RPMI8226 (cell line): ENCODE data around the gene TRIM44.
"Not testable (repeated sequence)": the region's sequence is repeated elsewhere in the genome, so short reads cannot be mapped to it uniquely, and the experiment has no call there.

Experiments used
- DNase-seq: peaks from one replicate; pipeline ENCODE4 v3.0.0-alpha.2; 2015

TRIM44 gene

DNA sequence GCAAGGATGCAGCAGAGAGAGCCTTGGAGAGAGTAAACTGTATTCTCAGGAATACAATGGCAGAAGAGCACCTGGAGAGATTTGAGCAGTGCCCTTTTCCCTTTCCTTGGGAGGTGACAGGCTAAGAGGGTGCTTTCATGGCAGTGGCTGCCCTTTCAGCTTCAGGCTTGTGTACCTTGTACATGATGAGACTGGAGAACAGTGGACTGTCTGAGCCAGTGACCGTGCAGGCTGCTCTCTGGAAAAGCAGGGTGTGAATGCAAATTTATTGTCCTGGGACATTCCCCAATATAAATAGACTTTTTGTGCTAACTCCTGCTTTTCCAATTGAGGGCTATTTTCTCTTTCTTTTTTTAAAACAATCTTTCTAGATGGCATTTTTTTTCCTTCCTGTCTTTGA is 99.3 kb downstream of the TRIM44 start:
- DNase-seq: no peak

DNA sequence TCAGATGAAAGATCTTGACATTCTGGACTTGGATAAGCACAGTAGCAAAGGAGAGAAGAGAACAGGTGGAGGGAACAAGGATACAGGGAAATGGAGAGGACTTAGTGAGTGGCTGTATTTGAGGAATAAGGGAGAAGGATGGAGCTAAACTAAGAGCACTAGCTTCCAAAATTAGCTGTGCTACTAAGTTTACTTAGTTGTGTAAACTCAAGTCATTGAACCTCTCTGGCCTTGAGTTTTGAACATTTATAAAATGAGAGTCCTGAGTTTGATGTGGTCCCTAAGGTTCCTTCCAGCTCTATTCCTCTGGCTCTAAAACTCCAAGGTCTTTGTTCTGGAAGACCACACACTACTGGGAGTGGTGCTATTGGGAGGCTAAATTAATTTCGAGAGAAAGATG is 100.7 kb downstream of the TRIM44 start:
- no peak for DNase-seq

DNA sequence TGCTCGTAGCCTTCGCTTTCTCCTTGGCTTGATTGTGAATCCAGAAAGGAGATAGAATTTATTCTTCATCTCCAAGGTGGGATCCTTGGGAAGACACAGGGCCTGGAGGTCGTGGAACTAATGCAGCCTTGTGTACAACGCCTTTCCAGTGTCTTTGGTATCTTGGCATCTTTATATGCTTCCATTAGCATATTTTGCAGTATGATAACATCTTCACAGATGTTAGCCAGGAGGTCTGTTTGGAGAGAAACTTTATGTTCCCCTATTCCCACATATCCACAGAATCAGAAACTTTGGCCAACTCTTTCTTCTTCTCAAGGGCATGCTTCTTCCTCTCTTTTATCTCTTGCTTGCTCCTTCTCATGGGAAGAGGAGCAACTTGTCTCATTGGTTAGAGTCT is 101.2 kb downstream of the TRIM44 start:
- no peak for DNase-seq

DNA sequence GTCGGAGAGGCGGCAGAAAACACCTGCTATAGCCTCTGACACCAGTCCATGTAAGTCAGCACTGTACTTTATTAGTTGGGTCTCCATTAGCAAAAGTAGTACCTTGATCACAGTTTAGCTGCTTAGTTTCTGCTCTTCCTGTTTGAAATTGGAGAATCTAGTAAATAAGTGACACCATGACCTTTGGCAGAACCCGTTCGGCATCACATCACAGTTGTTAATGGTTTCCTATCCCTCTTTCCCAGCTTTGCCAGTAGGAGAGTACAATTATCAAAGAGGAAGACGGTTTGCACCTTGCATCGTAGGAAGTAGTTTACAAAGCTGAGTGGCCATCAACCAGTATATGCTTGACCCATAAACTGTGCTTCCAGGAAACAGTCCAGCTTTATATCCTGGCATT is 101.8 kb downstream of the TRIM44 start:
- DNase-seq: no peak

DNA sequence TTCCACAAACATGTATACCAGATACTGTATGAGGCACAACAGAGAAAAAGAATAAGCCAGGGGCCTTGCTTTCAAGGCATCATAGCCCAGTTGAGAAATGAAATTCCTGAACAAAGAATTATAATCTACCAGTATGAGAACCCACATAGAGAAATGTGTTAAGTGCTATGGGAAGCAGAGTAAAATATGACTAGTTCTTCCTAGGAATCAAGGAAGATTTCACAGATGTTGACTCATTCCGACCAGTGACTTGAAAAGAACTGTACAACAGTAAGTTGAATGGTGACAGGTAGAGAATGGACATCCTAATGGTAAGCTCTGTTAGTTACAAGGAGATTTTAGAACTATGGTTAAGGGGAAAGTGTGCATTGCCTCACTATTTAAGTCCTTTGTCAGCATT is 102.6 kb downstream of the TRIM44 start:
- DNase-seq: no peak

DNA sequence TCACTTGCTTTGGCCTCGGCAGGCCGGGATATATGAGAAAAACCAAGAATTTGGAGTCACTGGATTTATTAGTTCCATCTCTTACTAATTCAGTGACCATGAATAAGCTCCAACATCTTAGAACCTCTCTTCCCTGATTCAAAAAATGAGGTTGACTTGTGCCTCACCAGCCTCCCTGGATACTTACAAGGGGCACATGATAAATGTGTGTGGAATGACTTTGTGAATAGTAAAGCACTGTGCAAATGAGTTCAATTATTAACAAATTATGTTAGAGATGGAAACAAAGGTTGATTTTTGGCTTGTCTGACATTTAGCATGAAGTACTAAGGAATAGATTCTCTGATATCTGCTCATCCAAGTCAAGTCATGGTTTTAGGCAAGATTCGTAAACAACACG is 104.1 kb downstream of the TRIM44 start:
- no peak for DNase-seq

DNA sequence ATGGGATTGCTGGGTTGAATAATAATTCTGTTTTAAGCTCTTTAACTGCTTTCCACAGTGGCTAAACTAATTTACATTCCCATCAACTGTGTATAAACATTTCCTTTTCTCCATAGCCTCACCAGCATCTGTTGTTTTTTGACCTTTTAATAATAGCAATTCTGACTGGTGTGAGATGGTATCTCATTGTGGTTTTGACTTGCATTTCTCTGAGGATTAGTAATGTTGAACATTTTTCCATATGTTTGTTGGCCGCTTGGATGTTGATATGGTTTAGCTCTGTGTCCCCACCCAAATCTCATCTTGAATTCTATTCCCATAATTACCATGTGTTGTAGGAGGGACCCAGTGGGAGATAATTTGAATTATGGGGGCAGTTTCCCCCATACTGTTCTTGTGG is 107.8 kb downstream of the TRIM44 start:
- not testable (repeated sequence) for DNase-seq

DNA sequence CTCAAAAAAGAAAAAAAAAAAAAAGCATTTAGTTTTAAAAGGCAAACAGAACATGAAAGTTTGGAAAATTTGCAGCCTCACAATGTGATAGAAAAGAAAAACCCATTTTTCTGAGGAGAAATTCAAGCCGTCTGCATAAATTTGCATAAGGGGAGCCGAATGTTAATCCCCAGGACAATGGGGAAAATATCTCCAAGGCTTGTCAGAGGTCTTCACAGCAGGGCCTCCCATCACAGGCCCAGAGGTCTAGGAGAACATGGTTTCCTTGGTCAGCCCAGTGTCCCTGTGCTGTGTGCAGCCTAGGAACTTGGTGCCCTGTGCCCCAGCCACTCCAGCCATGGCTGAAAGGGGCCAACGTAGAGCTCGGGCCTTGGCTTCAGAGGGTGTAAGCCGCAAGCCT is 109.1 kb downstream of the TRIM44 start:
- DNase-seq: no peak

DNA sequence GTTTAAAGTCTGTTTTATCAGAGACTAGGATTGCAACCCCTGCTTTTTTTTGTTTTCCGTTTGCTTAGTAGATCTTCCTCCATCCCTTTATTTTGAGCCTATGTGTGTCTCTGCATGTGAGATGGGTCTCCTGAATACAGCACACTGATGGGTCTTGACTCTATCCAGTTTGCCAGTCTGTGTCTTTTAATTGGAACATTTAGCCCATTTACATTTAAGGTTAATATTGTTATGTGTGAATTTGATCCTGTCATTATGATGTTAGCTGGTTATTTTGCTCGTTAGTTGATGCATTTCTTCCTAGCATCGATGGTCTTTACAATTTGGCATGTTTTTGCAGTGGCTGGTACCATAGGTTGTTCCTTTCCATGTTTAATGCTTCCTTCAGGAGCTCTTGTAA is 114.7 kb downstream of the TRIM44 start:
- not testable (repeated sequence) for DNase-seq

DNA sequence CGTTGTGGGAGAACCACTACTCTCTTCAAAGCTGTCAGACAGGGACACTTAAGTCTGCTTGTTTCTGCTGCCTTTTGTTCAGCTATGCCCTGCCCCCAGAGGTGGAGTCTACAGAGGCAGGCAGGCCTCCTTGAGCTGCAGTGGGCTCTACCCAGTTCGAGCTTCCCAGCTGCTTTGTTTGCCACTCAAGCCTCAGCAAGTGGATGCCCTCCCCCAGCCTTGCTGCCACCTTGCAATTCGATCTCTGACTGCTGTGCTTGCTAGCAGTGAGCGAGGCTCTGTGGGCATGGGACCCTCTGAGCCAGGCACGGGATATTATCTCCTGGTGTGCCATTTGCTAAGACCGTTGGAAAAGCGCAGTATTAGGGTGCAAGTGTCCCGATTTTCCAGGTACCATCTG is 116.4 kb downstream of the TRIM44 start:
- DNase-seq: not testable (repeated sequence)

DNA sequence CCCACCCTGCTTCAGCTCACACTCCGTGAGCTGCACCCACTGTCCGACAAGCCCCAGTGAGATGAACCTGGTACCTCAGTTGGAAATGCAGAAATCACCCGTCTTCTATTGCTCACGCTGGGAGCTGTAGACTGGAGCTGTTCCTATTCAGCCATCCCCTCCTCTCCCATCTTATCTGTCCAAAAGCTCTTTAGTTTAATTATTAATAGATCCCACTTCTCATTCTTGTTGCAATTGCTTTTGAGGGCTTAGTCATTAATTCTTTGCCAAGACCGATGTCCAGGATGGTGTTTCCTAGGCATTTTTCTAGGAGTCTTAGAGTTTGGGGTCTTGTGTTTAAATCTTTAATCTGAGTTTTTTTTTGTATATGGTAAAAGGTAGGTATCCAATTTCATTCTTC is 116.8 kb downstream of the TRIM44 start:
- no peak for DNase-seq

DNA sequence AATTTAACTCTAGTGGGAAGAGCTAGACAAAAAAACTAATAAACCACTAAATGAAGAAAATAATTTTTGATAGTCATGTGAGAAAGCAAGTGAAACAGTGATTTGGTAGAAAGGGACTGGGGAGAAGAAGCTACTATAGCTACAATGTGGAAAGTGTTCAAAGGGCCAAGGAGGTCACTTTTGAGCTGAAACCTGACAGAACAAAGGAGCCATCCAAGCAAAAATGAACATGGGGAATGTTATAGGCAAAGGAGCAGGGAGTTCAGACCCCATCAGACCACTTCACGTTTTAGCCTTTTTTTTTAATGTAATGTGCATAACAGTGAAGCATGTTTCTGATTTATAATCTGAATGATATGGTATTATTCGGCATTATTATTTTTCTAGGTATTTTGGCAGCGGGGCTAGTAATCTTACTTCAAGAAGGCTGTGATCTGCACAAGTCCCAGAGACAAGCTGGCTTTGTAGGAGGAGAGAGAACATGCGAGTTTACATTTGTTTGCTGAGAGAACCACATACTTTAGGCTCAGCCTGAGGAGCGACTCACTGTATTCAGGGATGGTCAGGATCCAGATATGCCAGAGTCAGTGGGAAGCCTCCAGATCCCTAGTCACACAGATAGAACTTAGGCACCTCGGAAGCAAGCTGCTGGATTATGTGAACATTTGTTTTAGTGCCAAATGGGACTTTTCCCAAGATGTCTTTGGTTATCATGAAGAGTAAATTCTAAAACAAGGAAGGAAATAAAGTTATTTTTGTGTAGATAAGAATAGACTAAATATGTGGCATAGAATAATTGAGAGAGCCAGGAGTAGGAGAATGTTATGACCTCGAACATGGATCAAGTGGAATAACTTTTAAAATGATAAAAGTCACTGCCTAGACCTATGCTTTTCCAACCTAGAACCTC is 118.6 kb downstream of the TRIM44 start:
- DNase-seq: no peak

DNA sequence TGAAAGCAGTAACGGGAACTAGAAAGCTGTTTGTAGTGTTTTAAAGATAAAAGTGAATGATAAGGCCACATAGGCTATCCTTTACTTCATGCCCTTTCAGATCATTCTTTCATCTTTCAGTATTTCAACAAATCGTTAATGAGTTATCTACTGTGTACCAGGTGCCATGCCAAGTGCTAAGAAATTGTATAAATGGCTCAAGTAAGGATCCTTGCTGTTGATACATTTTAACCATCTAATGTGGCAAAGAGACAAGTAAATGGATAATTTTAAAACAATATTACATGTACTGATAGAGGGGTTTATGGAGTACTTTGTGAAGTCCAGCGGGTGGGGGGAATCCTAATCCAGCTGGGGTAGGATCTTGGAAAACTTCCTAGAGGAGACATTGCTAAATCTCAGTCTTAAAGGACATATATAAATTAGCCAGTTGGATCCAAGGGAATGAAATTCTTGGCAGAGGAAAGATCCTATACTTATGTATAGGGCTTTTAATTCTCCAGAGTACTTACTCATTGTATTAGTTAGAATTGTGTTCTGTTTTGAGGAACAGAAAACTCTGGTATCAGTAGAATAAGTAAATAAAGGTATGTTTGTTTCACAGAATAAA is 119.4 kb downstream of the TRIM44 start:
- DNase-seq: no peak

DNA sequence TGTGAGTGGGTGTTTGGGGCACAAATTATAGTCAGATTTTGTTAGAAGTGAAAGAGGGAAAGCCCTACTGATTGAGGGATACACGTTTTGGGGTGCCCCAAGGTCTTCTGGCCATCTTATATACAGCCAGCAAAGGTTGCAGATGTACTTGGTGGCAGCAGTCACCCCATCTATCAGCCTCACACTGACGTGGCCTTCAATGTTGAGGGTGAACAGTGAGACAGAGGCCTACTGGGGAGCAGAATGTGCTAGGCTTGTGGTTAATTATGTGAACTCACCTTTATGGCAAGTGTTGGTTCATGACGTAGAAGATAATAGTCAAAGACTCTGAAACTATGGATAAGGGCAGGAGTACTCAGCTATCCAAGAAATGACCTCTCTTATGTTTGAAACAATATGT is 121.2 kb downstream of the TRIM44 start:
- no peak for DNase-seq

DNA sequence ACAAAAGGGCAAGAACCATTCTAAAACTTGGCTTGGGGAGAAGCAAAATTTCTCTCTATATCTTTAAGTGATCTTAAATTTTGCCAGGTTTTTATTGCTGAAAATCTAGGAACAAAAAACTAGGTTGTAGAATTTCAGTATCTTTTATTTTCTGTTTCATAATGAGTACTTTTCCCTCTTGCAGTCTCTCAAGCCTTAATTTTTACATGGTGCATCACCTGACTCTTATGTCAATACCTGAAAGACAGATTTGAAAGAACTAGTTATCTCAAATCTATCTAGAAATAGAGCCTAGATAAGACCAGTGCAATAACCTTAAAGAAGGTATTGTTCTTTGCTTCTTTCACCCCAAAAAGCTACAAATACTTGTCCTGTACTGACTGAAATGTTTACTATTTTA is 122.1 kb downstream of the TRIM44 start:
- no peak for DNase-seq

DNA sequence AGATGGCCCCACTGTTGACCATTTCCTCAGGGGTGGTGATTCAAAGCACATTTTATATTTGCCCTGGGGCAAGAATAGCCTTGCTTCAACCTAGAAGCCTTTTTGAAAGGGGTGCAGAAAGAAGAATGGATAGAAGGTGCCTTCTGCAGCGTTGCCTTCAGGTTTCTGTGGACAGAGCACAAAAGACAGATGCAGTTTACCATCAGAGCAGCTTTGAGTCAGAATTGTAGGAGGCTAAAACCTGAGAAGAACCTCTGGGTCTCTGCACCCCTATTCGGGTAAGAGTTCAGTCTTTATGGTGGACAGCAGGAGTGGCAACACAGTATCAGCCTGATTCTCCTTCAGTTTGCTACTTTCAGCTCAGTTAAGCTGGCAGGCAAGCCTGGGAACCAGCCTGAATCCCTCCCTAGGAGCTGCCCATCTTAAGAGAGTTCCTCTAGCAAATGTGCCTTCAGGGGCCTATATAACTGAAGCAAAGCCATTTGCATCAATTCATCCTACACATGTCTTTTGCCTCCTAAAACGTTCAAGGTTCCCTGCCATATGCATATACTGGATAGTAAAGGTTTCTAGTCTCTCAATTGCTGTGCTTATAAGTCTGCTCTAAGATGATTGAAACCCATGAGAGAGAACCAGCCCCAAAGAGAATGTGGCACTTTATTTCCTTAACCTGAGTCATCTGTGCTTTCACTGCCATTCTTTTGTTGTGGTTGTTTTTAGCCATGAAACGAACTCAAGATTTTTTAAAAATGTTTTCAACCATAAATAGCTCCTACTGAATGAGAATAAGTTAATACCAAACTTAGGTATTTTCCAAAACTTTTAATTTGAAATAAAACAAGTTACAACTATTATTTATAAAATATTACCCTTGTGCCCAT is 123.0 kb downstream of the TRIM44 start:
- DNase-seq: no peak

DNA sequence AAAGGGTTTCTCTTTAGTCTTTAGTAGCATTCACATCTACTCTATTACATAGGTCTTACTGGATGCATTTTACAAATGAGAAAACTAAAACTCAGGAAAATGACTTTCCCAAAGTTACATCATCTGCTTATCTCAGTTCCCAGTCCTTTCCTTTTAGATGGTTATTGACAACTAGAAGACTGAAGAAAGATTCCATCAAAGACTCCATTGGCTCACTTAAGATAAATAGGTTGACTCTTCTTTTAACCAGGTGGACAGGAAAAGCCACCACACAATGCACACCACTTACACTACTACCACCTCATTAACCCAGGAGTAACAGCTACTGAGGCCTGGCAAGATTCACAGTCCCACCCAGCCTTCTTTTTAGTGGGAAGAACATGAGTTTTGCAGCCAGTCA is 123.6 kb downstream of the TRIM44 start:
- no peak for DNase-seq

DNA sequence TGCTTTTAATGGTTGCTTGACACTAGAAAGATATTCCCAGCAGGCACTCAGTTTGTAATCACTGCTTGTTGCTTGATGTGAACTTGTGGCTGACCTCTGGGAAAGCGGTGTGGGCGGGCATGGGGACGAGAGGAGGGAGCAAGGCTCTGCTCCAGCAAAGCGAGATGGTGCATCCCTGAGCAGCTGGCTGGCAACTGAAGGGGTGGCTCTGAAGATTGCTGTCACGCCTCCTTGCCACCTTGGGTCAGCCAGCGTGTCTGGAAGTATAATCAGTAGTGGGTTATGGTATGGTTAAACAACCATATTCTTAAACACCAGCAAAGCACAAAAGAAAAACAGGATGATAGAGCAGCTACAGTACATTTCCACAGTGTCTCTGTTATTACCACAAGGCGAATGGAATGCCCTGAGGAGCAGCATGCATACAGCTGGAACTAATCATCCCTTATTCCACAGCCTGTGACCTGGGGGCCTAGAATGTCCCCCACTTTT is 124.5 kb downstream of the TRIM44 start:
- no peak for DNase-seq

DNA sequence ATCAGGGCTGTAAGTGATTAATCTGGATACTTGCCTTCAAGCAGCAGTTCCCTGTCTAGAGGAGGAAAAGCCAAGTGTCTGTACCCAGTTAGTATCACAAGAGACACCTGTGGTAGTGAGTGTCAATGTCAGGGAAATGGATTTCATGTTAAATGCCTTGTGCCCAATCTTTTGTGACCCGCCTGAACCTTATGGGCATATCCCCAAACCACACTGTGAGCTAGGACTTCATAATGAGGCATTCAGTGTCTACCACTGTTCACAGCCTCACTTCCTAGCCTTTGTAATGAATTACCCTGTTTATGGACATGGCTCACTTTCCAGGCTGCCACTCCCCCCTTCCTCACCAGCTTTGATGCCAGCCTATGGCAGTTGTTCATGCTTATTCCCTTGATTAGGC is 125.1 kb downstream of the TRIM44 start:
- no peak for DNase-seq

DNA sequence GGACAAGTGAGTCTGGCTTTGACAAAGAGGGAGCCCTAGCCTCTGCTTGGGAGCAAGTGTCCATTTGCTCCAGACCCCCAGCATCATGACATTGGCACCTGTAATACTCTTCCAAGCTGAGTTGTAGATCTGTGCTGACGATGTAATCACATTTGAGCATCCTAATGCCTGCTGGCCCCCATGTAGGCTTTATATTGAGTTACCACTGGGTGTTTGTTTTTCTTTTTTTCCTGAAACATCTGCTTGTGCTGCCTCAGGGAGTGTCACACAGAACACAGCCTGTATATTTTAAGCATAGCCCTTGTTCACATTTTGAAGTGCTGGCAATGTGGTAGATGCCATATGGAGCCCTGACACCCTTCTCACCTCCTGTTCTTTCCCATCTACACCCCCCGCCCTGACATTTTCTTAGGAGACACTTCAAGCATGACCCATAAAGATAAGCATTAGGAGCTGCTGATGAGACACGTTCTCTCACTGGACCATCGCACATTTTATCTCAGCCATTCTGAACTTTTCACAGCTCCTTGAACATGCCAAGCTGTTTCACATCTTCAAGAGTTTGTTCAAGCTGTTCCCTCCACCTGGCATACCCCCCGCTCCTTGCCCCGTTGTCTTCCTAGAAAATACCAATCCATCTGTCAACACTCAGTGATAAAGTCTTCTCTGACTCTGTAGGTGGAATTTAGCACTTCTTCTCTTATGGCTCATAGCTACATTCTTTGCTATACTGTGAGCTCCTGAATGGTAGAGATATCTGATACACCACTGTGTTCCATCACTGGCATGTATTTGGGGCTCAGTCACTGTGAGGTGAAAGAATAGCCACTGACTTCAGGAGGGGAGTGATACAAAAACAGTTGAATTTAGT is 128.7 kb downstream of the TRIM44 start:
- no peak for DNase-seq

DNA sequence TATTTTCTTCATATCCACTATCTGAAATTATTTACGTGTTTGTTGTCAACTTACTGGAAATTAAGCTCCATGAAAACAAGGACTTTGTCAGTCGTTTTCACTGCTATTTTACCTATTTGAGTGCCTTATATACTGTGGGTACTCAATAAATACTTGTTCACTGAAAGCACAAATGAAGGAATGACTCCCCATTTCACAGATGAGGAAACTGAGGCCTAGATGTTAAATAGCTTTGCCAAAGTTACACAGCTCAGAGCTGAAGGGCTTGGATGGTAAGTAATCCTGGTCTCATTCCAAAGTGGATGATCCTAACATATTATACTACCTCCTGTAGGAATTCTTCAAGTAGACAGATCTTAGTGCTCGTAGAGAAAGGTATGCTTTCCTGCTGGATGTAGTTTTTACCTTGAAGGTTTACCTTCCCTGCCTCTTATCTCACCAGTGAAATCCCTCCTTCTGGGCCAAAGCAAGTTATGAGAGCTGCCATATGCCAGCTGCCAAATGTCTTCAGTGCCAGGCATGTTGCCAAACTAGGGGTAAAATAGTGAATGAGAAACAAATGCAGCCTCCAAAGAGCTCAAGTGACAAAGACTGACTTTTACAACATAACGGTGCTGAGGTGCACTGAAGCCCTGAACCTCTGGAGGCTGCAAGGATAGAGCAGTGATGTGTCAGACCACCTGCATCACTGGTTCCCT is 129.7 kb downstream of the TRIM44 start:
- no peak for DNase-seq

DNA sequence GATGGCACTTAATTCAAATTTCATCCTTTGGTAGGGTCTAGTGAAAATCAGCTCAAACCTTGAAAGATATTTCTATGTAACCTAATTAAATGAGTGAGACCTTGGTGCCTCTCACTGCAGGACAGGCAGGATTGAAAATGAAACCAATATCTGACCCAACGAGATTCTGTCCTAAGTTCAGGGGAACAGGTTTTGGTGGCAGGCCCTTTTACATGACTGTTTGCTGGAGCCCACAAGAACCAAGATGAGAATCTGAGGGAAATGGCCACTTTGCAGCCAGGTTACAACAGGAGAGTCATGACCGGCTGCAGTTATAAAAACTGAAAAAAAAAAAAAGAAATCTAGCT is 130.2 kb downstream of the TRIM44 start:
- DNase-seq: no peak
